K562 (cell line): ENCODE data around the gene GART. TPM values are rescaled to one million over a fixed set of nuclear protein-coding genes. Genes with fewer than 3 reads are reported as not detected.

Experiments used
- CBFB ChIP-seq: sonication (generic); formaldehyde crosslinking; IDR thresholded peaks from 2 replicates; pipeline ENCODE4 v1.4.0; 2020; ENCODE audit warnings: mild to moderate bottlenecking, missing genetic modification reagents
- CEBPB ChIP-seq: fragments of 450-650 bp; IDR thresholded peaks from 2 replicates; pipeline ENCODE4 v1.6.1; 2016; ENCODE audit warnings: missing genetic modification characterization, missing compliant biosample characterization
- FOXM1 ChIP-seq, 2 experiments: fragments of 450-650 bp in 1 of 2; sonication (generic) in 1 of 2; formaldehyde crosslinking in 1 of 2; IDR thresholded peaks; 2 replicates each; pipeline versions ENCODE4 v1.6.1 to v1.9.0; 2017 to 2022; ENCODE audit warnings: low read depth in 2 of 2, mild to moderate bottlenecking in 2 of 2, missing genetic modification reagents in 1 of 2, moderate library complexity in 1 of 2
- HMBOX1 ChIP-seq: sonication (generic); IDR thresholded peaks from 2 replicates; pipeline ENCODE4 v1.6.1; 2016
- JUND ChIP-seq, 2 experiments: IDR thresholded peaks; 2 replicates in 1 of 2; 3 replicates in 1 of 2; pipeline ENCODE4 v1.6.1; 2011; ENCODE audit warnings: borderline replicate concordance in 2 of 2, low read depth in 2 of 2, low read length in 2 of 2, improper control_type of control experiment in 1 of 2, missing biosample characterization in 1 of 2, missing genetic modification characterization in 1 of 2, missing genetic modification reagents in 1 of 2
- MYNN ChIP-seq, 2 experiments: sonication (generic); formaldehyde crosslinking in 1 of 2; IDR thresholded peaks; 2 replicates each; pipeline versions ENCODE4 v1.5.0 to v1.6.1; 2016 to 2020; ENCODE audit warnings: antibody characterized with exemption in 1 of 2, missing genetic modification reagents in 1 of 2
- NFRKB ChIP-seq: fragments of 450-650 bp; IDR thresholded peaks from 2 replicates; pipeline ENCODE4 v1.6.1; 2016; ENCODE audit warnings: low read depth
- PHTF2 ChIP-seq: fragments of 250-450 bp; sonication (Bioruptor Pico); IDR thresholded peaks from 2 replicates; pipeline ENCODE4 v1.5.0; 2021; ENCODE audit warnings: mild to moderate bottlenecking
- POLR3A ChIP-seq: IDR thresholded peaks from 2 replicates; pipeline ENCODE4 v1.6.1; 2011; ENCODE audit warnings: borderline replicate concordance, mild to moderate bottlenecking, moderate library complexity; ENCODE audit not compliant: insufficient read length, insufficient read depth; ENCODE audit errors: extremely low read depth
- PREB ChIP-seq: sonication (generic); formaldehyde crosslinking; IDR thresholded peaks from 2 replicates; pipeline ENCODE4 v1.8.1; 2023; ENCODE audit warnings: mild to moderate bottlenecking, missing genetic modification reagents
- PYGO2 ChIP-seq: fragments of 450-650 bp; IDR thresholded peaks from 2 replicates; pipeline ENCODE4 v1.6.1; 2016; ENCODE audit warnings: mild to moderate bottlenecking, missing genetic modification characterization, moderate library complexity, missing compliant biosample characterization
- SRSF7 ChIP-seq: fragments of 200-400 bp; formaldehyde crosslinking; optimal IDR thresholded peaks from 2 replicates; pipeline ENCODE3; 2017; ENCODE audit warnings: mild to moderate bottlenecking, low read depth, low read length
- THRA ChIP-seq: fragments of 450-650 bp; IDR thresholded peaks from 2 replicates; pipeline ENCODE4 v1.6.1; 2017; ENCODE audit warnings: mild to moderate bottlenecking, moderate library complexity
- ZBTB49 ChIP-seq: sonication (generic); formaldehyde crosslinking; IDR thresholded peaks from 2 replicates; pipeline ENCODE4 v1.8.0; 2022; ENCODE audit warnings: missing genetic modification reagents, mild to moderate bottlenecking, borderline replicate concordance
- ZNF639 ChIP-seq, 2 experiments: fragments of 200-800 bp in 1 of 2; sonication (Bioruptor generic) in 1 of 2; sonication (generic) in 1 of 2; formaldehyde crosslinking in 1 of 2; IDR thresholded peaks in 1 of 2; conservative IDR thresholded peaks in 1 of 2; 2 replicates each; pipeline versions ENCODE4 v1.5.0 to v1.6.1; 2016 to 2020; ENCODE audit warnings: missing compliant biosample characterization in 1 of 2, missing genetic modification characterization in 1 of 2, missing genetic modification reagents in 1 of 2
- ZNF696 ChIP-seq: fragments of 250-450 bp; sonication (Bioruptor Pico); conservative IDR thresholded peaks from 2 replicates; pipeline ENCODE4 v1.4.0; 2020; ENCODE audit warnings: mild to moderate bottlenecking, moderate library complexity
- polyA plus RNA-seq, 8 experiments: library from polyadenylated mRNA; depleted of rRNA in 4 of 8; stranded (reverse) in 5 of 8; unstranded in 3 of 8; fragments of >200 nt; fragmentation: Nextera tagmentation in 2 of 8; fragmentation: Illumina TruSeq in 1 of 8; extraction: Ambion mirVana in 2 of 8; extraction: Trizol in 1 of 8; gene quantifications; 2 replicates each; pipeline versions ENCODE4 v1.2.1 to v1.2.3, GENCODE V29; 2011 to 2014; ENCODE audit warnings: inconsistent platforms in 1 of 8, missing spikeins in 1 of 8
- total RNA-seq, 7 experiments: library from RNA; depleted of rRNA in 6 of 7; stranded (reverse); fragments of >200 nt in 6 of 7; fragmentation: Illumina TruSeq in 2 of 7; extraction: Trizol in 2 of 7; gene quantifications; 2 replicates each; pipeline versions ENCODE4 v1.2.1 to v1.2.3, GENCODE V29; 2011 to 2021; ENCODE audit warnings: low replicate concordance in 1 of 7

Gene GART
- total and polyA plus RNA-seq, 9 of the 15 experiments (the other 6 are each of a cell fraction or from before 2014, with no cell fraction given) = 141 to 429 (median 349) TPM

GRCh38 chr21:33588485-33589335 is 46.8 kb upstream of the GART start, which contains the start of gene DONSON (continued):
- TF ChIP-seq ZBTB49 (CRISPR knock-in tag) (no peak), SRSF7 (no peak), JUND (IDR thresholded peaks at IDR 0.05; ENCODE audit: borderline replicate concordance, low read depth, low read length) (no peak; the same call in 1 of the 2 replicates), JUND (tag; IDR thresholded peaks at IDR 0.05; ENCODE audit: borderline replicate concordance, low read depth, low read length) (no peak; the same call in 2 of the 3 replicates), HMBOX1 (no peak), CEBPB (tag) (no peak), PREB (CRISPR knock-in tag) (0 out of 2 replicates have a peak, but pooled peaks have one; percentile 13), ZNF639 (CRISPR knock-in tag; conservative IDR thresholded peaks at IDR 0.05 in 1 of 2, IDR thresholded peaks at IDR 0.05 in 1 of 2) (peak in 1 of 2 experiments; percentile 40; a peak in 1 of 4 replicates), PHTF2 (CRISPR knock-in tag) (no peak), POLR3A (no peak), FOXM1 (IDR thresholded peaks at IDR 0.05; ENCODE audit: low read depth) (no peak), FOXM1 (CRISPR knock-in tag; IDR thresholded peaks at IDR 0.05; ENCODE audit: low read depth) (no peak; the same call in 1 of the 2 replicates), NFRKB (no peak; the same call in 1 of the 2 replicates), MYNN (IDR thresholded peaks at IDR 0.05) (peak; percentile 74), MYNN (CRISPR knock-in tag; IDR thresholded peaks at IDR 0.05) (no peak), PYGO2 (tag) (no peak), CBFB (CRISPR knock-in tag) (no peak), ZNF696 (no peak), THRA (no peak)
